ENCODE data around the gene BMPR1B.

- no peak for TF ChIP-seq YY1 (IDR thresholded peaks at IDR 0.05)
- TF ChIP-seq CTCF (IDR thresholded peaks at IDR 0.05; ENCODE audit: low read depth, low read length, missing input control), result no peak
These were observed 176.4 kb downstream of the BMPR1B start for GRCh38 chr4:94934201-94934600.

Measured in liver (tissue), 2 donors.